Femur (tissue), 1 donor: Measurements from ENCODE around the gene C16orf96.
A peak's percentile ranks its signal among the peaks of the same experiment; 100 is the strongest.

ENCODE experiments used
- DNase-seq: peaks from one replicate; pipeline ENCODE4 v3.0.0-alpha.2; 2017

C16orf96 gene

GRCh38 chr16:4603624-4604170, 47.6 kb downstream of the C16orf96 start:
- DNase-seq, result no peak

GRCh38 chr16:4604401-4604800, 48.3 kb downstream of the C16orf96 start:
- DNase-seq, result no peak

- no peak for DNase-seq
Observed at GRCh38 chr16:4606354-4606753, 50.2 kb downstream of the C16orf96 start.

GRCh38 chr16:4607841-4608703, 51.9 kb downstream of the C16orf96 start:
- DNase-seq, result no peak

GRCh38 chr16:4608704-4608980, 52.5 kb downstream of the C16orf96 start:
- no peak for DNase-seq

DNA sequence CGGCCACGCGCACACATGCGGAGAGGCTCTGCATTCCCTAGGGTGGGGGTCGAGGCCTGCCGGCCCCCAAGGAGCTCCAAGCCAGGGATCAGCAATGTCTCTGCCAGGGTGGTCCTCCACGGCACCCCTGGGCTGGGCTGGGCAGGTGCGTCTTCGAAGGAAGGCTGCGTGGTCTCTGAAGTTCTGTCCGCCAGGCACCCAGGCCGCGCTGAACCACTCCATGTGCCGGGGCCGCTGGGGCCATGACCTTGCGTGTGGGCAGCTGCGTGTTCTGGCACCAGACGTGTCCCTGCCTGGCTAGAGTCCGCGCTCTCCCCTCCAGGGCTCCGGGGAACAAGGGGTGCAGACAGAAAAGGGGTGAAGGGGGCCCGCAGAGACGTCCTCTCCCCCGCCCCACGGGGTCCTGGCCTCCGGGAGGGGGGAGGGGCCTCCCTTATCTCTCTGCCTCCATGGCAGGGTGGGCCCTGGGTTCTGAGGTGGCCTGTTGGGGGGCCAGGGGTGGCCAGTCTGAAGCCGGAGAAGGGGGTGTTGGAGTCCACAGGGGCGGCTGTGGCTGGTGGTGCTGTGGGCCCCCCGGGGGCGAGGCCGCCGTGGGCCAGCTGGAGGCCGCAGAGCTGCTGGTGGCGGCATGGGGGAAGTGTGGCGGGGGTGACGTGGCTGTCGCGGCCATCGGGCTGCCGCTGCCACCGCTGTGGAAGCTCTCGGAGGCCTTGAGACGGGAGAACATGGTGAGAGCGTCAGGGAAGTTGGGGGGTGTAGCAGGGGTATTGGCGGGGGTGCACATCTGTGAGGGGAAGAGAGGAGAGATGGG, 53.3 kb downstream of the C16orf96 start:
- no peak for DNase-seq

DNA sequence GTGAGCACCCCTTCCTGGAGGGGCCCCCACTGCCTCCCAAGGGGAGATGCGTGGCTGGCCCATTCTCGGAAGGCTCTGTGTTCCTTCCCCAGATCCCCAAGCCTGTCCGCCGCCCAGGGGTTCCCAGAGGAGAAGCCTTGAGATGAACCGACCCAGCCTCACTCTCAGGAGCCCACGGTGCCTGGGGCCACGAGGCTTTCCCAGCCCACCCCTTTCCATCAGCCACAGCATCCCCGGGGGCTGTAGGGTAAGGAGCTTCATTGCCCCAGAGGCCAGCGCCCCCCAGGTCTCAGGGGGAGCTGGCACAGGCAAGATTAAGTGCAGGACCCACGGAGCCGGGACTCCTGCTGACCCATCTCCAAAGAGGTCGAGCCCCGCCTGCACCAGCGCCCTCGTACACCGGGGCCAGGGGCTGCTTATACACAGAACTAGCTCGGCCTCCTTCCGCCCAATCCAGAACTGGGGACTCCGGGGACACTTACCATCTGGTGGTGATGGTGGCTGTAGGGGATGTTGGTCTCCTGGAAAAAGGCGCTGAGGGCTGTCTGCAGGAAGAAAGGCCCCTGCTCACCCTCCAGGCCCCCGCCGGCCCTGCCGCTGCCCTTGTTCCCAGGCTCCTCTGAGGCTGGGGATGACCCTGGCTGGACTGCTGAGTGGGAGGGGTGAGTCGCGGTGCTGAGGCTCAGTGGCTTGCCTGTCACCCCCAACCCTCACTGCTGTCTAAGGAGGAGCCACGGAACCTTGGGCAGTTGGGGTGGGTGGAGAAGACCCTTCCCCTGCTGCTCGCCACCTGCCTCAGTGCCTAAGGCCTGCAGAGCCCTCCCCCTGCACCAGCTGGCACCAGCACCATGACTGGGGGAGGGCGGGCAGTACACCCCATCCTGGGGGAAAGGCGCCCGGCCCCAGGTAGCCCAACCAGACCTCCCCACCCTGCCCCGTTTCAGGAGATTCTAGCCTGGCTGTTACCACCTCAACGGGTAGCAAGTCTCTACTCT, 54.2 kb downstream of the C16orf96 start:
- no peak for DNase-seq

DNA sequence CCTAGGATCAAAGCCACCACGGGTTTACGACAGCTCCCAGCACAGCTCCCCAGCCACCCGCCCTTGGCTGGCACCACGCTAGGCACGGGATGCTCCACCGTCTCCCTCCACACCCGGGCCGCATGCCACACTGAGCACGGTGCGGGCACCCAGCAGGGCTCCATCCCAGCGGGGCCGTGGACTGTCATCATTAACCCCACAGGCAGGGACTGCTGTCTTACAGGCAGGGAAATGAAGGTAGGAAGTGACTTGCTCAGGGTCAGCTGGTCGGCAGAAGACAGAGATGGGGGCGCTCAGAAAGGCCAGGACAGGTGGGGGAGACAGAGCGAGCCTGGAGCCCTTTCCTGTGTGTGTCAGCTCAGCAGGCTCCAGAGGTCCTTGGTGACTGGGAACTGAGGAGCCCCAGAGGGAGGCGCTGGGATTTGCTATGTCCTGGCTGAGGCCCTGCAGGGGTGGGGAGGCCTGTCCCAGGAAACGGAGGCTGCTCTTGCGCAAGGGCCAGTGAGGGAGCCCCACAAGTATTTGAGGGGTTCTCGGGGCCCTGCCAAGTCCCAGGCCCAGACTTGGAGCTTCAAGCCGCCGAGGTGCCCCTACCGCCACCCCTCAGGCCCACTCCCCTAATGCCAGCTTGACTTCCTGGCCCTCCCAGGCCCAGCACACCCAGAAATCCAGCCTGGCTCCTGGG, 55.3 kb downstream of the C16orf96 start:
- no peak for DNase-seq

DNA sequence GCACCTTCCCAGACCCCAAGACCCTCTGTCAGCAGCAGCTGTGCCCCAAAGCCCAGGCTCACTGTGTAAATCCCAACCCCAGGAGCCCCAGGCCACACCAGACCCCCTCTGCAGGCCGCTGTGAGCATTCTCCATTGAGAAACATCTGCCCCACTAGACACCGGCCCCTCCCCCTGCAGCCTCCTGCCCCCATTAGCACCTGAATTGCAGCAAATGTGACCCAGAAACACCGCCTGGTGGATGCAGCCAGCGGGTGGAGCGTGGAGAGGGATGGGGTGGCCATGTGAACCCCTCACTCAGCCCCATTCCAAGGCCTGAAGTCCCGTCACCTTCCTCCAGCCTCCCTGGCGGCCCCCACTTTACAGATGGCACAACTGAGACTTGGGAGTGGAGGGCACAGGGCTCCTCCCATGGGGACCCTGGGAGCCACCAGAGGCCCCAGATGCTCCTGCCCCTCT, 56.4 kb downstream of the C16orf96 start:
- DNase-seq, result no peak

- DNase-seq, result no peak
Observed at GRCh38 chr16:4612977-4613635, 57.0 kb downstream of the C16orf96 start.

- DNase-seq, result no peak
Observed at GRCh38 chr16:4613636-4614570, 57.8 kb downstream of the C16orf96 start.

GRCh38 chr16:4614571-4615383, 58.6 kb downstream of the C16orf96 start, which contains the start of gene UBALD1:
TSS of gene UBALD1 (minus strand) at chr16:4614888. CDS start at chr16:4614797, 91 bp downstream.
- peak; percentile 86 for DNase-seq

GRCh38 chr16:4615384-4616046, 59.4 kb downstream of the C16orf96 start:
- DNase-seq, result peak; percentile 64

GRCh38 chr16:4616047-4616811, 60.1 kb downstream of the C16orf96 start:
- peak; percentile 100 for DNase-seq

DNA sequence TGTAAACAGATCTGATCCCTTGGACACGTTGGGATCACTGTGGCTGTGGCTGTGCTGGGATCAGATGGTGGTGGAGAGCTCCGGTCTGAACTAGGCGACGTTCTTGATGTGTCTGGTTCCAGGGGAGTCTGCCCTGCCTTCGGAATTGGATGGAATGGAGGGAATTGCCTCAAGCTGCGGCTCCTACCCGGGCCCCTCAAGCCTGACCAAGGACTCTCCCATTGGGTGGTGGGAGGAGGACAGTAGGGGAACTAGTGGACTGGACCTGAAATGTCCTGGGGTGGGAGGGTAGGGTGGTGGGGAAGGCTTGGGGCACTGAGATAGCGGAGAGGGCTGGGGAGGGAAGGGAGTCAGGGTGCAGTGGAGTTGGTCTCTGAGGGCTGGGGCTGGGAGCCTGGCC, 61.7 kb downstream of the C16orf96 start:
- no peak for DNase-seq

- DNase-seq, result no peak
Observed at GRCh38 chr16:4618645-4619418, 62.7 kb downstream of the C16orf96 start.

- no peak for DNase-seq
Observed at GRCh38 chr16:4623593-4623992, 67.5 kb downstream of the C16orf96 start.
